DMS 273 treated with DMSO at 0.1 percent for 48 hours (cell line): Measurements from ENCODE around the gene ADORA1.

Experiments used
- DNase-seq: peaks from one replicate; lab custom pipeline; 2025; lab: John Stamatoyannopoulos, UW

The ADORA1 gene

GRCh38 chr1:203127666-203128430 is at the start of gene ADORA1:
Gene ADORA1 (plus strand): TSS chr1:203127726. CDS start chr1:203128842, 1,116 bp downstream.
- peak; percentile 16 for DNase-seq

GRCh38 chr1:203077956-203078355 is 49.6 kb upstream of the ADORA1 start:
- no peak for DNase-seq

GRCh38 chr1:203078478-203078877 is 49.0 kb upstream of the ADORA1 start:
- DNase-seq: no peak

- no peak for DNase-seq
Measured at GRCh38 chr1:203080456-203080855, 47.1 kb upstream of the ADORA1 start.

- no peak for DNase-seq
Measured at GRCh38 chr1:203081465-203082230, 45.9 kb upstream of the ADORA1 start.

GRCh38 chr1:203082231-203082505 is 45.4 kb upstream of the ADORA1 start:
- DNase-seq: no peak

- DNase-seq: no peak
Measured at GRCh38 chr1:203082571-203083462, 44.7 kb upstream of the ADORA1 start.

- no peak for DNase-seq
Measured at GRCh38 chr1:203083463-203083921, 44.0 kb upstream of the ADORA1 start.

GRCh38 chr1:203084588-203085527 is 42.7 kb upstream of the ADORA1 start:
- DNase-seq: no peak

GRCh38 chr1:203085528-203086406 is 41.8 kb upstream of the ADORA1 start, which contains the start of gene MYOG:
Gene MYOG (minus strand): TSS chr1:203086012. CDS start chr1:203085961, 51 bp downstream.
- DNase-seq: peak; percentile 74

GRCh38 chr1:203086992-203087763 is 40.3 kb upstream of the ADORA1 start:
- no peak for DNase-seq

GRCh38 chr1:203088441-203088840 is 39.1 kb upstream of the ADORA1 start:
- no peak for DNase-seq

- no peak for DNase-seq
Measured at GRCh38 chr1:203089001-203089650, 38.4 kb upstream of the ADORA1 start.

- DNase-seq: no peak
Measured at GRCh38 chr1:203089651-203090045, 37.9 kb upstream of the ADORA1 start.

GRCh38 chr1:203090421-203091198 is 36.9 kb upstream of the ADORA1 start:
- DNase-seq: no peak

GRCh38 chr1:203091199-203091477 is 36.4 kb upstream of the ADORA1 start:
- no peak for DNase-seq

- DNase-seq: no peak
Measured at GRCh38 chr1:203091761-203092330, 35.7 kb upstream of the ADORA1 start.
